HG03469 (cell line): ENCODE data around the gene ARHGAP19.
A peak's percentile ranks its signal among the peaks of the same experiment; 100 is the strongest.
"Not testable (repeated sequence)": the region's sequence is repeated elsewhere in the genome, so short reads cannot be mapped to it uniquely, and the experiment has no call there.

ENCODE experiments used
- ATAC-seq: cut with Tn5 transposase; IDR thresholded peaks from one replicate; pipeline ENCODE4 v1.9.1; 2021; ENCODE audit warnings: mild to moderate bottlenecking, moderate library complexity, moderate number of reproducible peaks; ENCODE audit not compliant: unreplicated experiment

Gene ARHGAP19

DNA sequence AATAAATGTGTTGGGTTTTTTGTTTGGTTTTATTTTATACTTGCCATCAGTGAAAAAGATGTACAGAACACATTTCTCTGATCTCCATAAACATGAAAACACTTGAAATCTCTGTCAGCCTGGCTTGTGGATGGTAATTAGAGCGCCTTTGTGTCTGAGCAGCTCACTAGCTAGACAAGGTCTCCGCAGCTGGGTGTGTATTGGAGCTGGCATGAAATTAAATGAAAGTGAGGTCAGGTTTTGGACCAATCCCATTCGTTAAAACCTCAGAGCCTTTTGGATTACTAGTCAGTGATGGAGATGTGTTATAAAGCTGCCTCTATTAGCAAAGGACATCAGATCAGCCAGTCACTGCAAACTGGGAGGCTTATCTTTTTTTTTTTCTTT is 29.4 kb upstream of the ARHGAP19 start:
- ATAC-seq, result no peak

DNA sequence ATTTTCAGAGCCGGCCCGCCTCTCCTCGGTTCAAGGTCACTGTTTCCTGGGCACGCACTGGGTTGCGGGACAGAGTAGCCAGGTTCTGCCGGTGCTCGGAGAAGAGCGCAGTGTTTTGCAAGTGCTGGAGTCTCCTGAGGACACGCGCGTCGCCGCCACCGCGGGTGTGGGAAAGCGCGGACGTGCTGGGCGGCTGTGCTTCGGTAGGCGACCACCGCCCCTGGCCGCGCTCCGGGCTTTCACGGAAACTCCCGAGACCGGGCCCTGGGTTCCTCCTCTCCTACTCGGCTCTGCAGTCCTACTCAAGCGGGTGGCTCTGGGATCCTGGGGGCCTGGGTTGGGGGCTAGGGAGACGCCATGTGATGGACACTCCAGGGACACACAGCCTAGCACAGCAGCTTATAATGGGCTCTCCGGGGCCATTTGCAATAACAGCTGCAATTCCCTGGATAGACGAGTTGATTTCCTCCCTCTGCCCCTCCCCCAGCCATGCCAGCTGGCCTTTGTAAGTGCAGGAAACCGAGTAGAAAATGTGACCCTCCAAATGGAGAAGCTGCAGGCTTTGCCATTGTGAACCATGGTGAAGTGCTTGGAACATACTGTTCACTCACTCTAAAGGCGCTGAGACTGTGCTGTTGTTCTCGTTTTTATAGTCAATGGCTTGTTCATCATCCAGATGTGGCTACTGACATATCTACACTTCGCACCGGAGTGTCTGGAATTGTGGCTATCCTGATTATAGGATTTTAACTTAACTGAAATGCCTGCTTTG is 28.8 kb upstream of the ARHGAP19 start:
- no peak for ATAC-seq

DNA sequence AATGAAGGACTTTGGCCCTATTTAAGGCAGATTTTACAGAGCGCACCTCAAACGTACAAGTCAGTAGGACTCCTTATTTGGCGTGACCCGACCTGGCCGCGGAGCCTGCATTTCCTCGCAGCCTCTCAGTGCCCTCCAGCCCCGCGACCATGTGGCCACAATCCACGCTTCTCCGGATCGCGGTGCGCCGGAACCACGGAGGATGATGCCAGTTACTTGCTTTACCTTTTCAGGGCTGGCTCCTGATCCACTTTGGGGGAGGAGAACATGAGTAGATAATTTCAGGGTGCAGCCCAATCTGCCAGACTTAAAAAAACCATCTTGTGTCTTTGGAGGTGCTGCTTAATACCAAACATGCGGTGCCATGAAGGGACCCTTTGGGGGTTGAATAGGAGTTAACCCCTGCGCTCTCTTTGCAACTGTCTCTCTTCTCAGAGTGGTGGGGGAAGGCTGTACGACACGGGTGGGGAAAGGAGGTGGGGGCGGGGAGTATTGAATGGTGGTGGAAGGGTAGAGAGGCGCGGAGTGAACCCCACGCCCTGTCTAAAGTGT is 28.1 kb upstream of the ARHGAP19 start:
- no peak for ATAC-seq

DNA sequence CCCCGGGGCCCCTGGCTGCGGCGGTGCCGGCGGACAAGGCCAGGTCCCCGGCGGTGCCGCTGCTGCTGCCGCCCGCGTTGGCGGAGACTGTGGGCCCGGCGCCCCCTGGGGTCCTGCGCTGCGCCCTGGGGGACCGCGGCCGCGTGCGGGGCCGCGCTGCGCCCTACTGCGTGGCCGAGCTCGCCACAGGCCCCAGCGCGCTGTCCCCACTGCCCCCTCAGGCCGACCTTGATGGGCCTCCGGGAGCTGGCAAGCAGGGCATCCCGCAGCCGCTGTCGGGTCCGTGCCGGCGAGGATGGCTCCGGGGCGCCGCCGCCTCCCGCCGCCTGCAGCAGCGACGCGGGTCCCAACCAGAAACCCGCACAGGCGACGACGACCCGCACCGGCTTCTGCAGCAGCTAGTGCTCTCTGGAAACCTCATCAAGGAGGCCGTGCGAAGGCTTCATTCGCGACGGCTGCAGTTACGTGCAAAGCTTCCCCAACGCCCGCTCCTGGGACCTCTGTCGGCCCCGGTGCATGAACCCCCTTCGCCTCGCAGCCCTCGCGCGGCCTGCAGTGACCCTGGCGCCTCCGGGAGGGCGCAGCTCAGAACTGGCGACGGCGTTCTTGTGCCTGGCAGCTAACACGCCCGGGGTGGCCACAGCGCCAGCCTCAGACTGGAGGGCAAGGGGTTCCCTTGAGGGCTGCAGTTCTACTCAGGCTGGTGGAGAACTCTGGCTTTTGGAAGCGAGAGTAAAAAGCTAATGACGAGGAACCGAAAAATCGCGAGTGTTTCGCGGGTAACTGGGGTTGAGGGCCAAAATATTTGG is 27.4 kb upstream of the ARHGAP19 start:
- ATAC-seq, result peak; percentile 12

DNA sequence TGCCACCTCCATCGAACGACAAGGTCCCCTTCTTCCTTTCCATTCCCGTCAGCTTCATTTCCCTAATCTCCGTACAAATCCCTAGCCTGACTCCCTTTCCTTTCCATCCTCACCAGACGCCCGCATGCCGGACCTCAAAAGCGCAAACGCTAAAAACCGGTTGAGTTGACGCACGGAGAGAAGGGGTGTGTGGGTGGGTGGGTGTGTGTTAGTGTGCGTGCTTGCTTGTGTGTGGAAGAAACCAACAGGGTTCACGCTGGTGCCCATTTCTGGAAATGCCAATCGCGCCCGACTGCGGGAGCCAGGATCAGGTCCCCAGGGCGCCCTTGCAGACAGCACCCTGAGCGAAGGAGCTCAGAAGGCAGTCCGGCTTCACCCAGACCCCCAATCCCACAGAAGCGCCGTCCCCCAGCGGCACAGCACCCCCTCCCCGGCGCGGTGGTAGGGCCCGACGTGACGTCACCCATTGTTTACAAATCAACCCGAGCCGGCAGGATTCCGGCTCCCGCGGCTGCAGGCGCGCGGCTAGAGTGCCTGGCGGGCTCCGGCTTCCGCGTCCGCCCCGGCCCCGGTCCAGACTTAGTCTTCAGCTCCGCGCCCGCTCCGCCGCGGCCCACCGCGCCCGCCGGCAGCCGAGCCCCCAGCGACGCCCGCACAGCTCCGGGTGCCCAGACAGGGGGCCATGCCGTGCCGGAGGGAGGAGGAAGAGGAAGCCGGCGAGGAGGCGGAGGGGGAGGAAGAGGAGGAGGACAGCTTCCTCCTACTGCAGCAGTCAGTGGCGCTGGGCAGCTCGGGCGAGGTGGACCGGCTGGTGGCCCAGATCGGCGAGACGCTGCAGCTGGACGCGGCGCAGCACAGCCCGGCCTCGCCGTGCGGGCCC is 26.6 kb upstream of the ARHGAP19 start, which contains the start of gene FRAT1:
FRAT1 (plus strand) TSS at position 500 of the 880 bp plus-strand sequence; CDS start at position 683, 183 bp downstream.
- peak; percentile 61 for ATAC-seq

DNA sequence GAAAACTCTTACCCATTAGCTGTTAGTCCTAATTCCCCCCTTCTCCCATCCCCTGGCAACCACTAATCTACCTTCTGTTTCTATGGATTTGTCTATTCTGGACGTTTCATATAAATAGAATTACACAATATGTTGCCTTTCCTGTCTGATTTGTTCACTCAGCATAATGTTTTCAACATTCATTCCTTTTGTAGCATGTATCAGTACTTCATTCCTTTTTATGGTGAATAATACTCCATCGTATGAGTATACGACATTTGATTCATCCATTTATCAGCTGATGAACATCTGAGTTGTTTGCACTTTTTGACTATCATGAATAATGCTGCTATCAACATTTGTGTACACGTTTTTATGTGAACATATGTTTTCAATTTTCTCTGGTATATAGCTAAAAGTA is 22.2 kb upstream of the ARHGAP19 start:
- no peak for ATAC-seq

DNA sequence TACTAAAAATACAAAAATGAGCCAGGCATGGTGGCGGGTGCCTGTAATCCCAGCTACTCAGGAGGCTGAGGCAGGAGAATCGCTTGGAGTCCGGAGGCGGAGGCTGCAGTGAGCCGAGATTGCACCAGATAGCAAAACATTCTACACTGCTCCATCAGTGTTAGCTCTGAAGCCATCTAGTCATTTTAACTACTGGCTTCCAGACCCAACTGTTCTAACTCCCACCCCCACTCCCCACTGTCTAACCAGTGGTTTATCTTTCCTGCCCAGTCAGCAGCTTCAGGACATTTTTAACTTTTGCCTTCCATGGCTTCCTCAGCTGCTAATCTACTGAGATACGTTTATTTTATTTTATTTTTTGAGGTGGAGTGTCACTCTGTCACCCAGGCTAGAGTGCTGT is 20.5 kb upstream of the ARHGAP19 start:
- ATAC-seq, result no peak

DNA sequence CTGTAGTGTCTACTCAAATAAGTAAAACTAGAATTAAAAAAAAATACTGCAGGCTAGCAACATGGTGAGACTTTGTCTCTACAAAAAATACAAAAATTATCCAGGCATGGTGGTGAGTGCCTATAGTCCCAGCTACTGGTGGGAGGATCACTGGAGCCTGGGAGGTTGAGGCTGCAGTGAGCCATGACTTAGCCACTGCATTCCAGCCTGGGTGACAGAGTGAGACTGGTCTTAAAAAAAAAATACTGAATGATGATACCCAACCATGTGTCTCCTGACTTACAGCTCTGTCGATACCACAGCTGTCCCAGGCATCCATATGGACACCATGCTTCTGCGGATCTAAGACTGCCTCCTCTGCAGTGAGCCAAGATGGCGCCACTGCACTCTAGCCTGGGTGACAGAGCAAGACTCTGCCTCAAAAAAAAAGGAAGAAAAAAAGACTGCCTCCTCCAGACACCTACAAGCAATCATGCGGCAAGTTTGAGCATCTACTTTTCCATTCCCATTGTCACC is 18.7 kb upstream of the ARHGAP19 start:
- no peak for ATAC-seq

DNA sequence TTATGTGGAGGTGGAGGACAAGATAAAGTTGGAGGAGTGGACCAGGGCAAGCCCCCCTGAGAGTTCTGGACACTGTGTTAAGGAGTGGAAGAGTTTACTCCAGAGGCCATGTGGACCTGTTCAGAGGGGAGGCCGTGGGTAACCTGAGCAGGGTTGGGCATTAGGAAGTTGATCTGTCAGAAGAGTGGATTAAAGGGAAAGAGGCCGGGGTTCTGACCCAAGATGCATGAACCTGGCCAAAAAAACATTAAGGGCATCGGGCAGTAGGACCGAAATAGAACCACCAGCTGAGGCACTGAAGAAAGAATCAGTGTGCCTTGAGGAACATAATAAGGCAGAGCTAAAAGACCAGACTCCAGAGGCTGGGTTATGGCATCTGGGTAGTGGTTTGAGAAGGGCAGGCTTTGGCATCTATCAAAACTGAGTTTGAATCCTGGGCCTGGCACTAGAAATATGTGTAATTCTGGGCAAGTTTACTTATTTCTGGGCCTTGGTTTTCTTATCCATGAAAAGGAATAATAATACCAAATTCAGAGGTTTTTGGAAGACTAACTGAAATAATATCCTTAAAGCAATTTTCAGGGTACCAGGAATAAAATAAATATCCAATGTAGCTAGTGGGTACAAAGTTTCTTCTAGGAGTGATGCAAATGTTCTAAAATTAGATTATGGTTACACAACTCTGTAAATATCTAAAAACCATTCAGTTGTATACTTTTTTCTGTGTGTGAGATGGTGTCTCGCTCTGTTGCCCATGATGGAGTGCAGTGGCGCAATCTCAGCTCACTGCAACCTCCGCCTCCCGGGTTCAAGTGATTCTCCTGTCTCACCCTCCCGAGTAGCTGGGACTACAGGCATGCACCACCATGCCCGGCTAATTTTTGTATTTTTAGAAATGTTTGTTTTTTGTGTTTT is 15.7 kb upstream of the ARHGAP19 start:
- ATAC-seq, result no peak

DNA sequence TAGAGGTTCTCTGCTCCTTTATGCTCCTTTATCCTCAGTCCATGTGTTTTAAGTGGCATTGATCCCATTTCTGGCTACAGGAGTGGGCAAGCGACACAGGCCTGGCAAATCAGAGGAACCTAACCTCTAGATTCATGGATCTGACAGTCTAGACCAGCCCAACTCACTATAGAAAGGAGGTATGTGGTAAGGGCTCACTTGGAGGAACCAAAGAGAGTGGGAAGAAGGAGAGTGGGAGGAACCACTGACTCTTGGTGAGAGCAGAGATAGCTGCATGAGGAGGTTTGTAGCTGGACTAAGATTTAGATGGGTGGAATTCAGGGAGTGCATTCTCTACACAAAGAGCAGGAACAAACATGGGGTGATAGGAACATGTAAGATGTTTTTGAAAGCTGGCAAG is 15.0 kb upstream of the ARHGAP19 start:
- no peak for ATAC-seq

DNA sequence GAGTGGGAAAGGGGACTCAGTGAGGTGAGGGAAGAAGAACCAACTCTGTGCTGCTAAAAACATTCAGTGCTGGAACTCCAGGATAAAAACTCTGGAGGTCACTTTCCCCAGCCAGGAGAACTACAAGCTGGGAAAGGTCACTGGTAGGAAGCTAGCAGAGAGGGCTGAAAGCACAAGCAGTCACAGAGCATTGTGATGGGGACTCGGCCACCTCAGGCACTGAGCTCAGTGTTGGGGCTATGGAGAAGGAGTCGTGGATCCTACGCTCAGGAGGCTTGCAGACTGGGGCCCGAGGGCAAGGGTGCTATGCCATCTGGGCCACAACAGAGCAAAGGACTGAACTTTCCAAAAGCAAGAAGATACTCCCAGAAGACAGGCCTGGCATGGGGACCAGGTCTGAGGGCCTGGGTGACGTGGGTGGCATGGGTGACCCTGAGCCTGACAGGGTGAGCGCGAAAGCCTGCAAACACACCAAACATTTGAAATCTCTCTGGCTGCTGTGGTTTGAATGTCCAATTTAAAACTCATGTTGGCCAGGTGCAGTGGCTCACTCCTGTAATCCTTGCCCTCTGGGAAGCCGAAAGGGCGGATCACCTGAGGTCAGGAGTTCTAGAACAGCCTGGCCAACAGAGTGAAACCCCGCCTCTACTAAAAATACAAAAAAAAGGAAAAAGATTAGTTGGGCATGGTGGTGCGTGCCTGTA is 9.8 kb upstream of the ARHGAP19 start:
- no peak for ATAC-seq

DNA sequence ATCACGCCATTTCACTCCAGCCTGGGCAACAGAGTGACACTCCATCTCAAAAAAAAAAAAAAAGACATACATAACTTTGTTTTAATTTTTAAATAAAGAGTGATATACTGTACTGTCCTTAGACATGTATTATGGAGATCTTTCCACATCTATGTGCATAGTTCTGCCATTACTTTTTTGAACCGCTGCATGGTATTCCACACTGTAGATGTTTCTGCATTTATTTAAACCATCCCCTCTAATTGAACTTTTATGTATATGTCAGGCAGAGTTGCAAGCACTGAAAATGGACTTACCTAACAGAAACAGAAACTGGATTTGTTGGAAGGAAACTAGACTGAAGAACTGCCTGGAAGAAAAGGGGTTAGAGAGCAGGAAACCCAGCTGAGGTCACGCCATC is 8.5 kb upstream of the ARHGAP19 start:
- no peak for ATAC-seq

DNA sequence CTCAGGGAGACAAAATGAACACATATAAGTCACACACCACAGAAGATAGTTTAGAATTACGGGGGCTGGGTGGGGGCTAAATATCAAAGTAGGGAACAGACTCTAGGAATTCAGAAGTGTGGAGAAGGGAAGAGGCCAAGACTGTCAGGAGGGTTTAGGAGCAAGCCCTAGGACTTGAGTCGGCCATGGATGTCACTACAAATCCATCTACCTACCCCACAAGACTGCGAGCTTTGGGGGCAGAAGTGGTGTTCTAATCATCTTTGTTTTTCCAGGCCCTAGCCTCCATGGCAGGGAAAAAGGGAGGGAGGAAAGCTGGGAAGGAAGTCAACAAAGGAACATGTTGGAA is 5.8 kb upstream of the ARHGAP19 start:
- no peak for ATAC-seq

DNA sequence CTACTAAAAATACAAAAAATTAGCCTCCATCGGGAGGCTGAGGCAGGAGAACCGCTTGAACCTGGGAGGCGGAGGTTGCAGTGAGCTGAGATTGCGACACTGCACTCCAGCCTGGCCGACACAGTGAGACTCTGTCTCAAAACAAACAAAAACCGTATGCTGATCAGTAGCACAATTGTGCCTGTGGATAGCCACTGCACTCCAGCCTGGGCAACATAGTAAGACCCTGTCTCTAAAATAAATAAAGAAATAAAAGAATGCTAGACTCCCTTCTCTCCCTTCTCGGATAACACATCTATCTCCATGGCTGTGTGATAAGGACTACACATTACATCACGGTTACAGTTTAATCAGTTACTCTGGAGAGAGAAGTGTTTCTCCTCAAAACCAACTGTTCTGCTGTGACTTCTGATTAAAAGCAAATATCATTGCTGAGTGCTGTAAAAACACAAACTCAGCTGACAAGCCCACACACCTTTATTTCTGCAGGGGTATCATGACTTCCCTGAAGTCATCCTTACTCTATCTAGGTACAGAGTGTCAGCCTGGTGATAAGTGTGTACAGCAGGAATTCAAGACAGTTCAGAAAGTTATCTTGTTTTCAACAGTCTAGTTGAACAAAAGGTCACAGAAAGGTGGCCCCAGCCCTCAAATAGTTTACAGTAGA is 5.3 kb upstream of the ARHGAP19 start:
- no peak for ATAC-seq

DNA sequence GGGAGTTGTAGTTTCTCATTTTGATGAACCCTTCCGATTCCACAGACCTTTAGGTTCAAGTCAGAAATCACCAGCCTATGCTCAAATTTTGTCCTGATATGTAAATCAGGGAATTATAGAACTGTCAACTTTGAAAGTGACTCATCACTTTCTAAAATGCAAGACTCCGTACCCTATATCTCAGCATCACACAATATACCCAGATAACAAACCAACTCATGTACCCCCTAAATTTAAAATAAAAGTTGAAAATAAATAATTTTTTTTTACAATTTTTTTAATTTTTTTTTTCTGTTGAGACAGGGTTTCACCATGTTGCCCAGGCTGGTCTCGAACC is 393 bp upstream of the ARHGAP19 start:
- no peak for ATAC-seq

DNA sequence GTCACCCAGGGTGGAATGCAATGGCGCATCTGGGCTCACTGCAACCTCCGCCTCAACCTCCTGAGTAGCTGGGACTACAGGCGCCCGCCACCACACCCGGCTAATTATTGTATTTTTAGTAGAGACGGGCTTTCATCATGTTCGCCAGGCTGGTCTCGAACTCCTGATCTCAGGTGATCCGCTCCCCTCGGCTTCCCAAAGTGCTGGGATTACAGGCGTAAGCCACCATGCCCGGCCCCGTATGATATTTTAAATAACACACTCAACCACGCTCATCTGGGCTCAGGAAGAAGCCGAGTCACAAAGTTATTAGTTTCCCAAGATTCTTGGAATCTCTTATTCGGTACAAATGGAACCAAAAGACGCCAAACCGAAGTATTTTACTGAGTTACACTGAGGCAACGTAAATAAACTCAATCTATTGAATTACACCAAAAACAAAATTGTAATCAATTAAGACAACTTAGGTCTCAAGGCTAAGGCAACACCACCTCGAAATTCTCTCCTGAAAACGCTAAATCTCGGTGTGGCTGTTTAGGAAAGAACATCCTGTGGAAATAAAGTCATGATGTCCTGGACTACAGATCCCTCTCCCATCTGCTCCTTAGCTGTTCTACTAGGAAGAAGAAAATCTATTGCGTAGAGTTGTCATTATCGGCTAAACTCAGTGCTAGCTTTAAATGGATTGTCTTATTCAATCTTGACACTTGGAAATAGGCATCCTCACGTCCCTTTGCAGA is 910 bp downstream of the ARHGAP19 start:
- no peak for ATAC-seq

DNA sequence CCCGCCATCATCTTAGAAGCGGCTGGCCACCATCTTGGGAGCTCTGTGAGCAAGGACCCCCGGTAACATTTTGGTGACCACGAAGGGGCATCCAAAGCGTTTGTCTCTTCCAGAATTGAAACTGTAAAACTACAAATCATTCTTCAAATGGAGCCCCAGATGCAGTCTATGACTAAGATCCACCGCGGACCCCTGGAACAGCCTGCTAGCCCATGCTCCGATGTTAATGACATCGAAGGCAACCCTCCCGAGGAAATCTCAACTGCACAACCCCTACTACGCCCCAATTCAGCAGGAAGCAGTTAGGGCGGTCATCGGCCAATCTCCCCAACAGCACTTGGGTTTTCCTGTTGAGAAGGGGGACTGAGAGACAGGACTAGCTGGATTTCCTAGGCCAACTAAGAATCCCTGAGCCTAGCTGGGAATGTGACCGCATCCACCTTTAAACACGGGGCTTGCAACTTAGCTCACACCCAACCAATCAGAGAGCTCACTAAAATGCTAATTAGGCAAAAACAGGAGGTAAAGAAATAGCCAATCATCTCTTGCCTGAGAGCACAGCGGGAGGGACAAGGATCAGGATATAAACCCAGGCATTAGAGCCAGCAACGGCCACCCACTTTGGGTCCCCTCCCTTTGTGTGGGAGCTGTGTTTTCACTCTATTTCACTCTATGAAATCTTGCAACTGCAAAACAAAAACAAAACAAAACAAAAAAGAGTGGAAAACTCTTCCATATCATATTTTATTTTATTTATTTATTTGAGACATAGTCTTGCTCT is 1.7 kb downstream of the ARHGAP19 start:
- ATAC-seq, result not testable (repeated sequence)
